HEK293 (cell line): ENCODE data around the gene CD300LG.

Source experiments
- BCL11B ChIP-seq: fragments of 450-650 bp; formaldehyde crosslinking; IDR thresholded peaks from 2 replicates; pipeline ENCODE4 v1.5.1; 2016; ENCODE audit warnings: low read depth, missing biosample characterization, missing genetic modification characterization
- BCL6B ChIP-seq: fragments of 450-650 bp; formaldehyde crosslinking; IDR thresholded peaks from 2 replicates; pipeline ENCODE4 v1.5.1; 2017; ENCODE audit warnings: missing biosample characterization, missing genetic modification characterization
- HOXC10 ChIP-seq: sonication (generic); formaldehyde crosslinking; IDR thresholded peaks from 2 replicates; pipeline ENCODE4 v1.8.1; 2023; ENCODE audit warnings: mild to moderate bottlenecking, missing genetic modification reagents
- KLF16 ChIP-seq: fragments of 450-650 bp; formaldehyde crosslinking; IDR thresholded peaks from 2 replicates; pipeline ENCODE4 v1.5.1; 2017; ENCODE audit warnings: missing biosample characterization, missing genetic modification characterization
- SALL2 ChIP-seq: fragments of 450-650 bp; formaldehyde crosslinking; IDR thresholded peaks from 2 replicates; pipeline ENCODE4 v1.5.0; 2017; ENCODE audit warnings: missing biosample characterization, mild to moderate bottlenecking, missing genetic modification characterization, borderline replicate concordance
- SP7 ChIP-seq: fragments of 450-650 bp; formaldehyde crosslinking; IDR thresholded peaks from 2 replicates; pipeline ENCODE4 v1.5.1; 2016; ENCODE audit warnings: missing biosample characterization, missing genetic modification characterization
- TRIM28 ChIP-seq: IDR thresholded peaks from 2 replicates; pipeline ENCODE4 v1.6.1; 2011; ENCODE audit warnings: low read length, control low read depth, borderline replicate concordance
- ZBTB10 ChIP-seq: fragments of 450-650 bp; formaldehyde crosslinking; IDR thresholded peaks from 2 replicates; pipeline ENCODE4 v1.5.1; 2016; ENCODE audit warnings: missing biosample characterization, missing genetic modification characterization
- ZBTB20 ChIP-seq: fragments of 450-650 bp; formaldehyde crosslinking; IDR thresholded peaks from 2 replicates; pipeline ENCODE4 v1.5.1; 2016; ENCODE audit warnings: missing biosample characterization, missing genetic modification characterization
- ZBTB48 ChIP-seq: fragments of 450-650 bp; formaldehyde crosslinking; IDR thresholded peaks from 2 replicates; pipeline ENCODE4 v1.5.1; 2016; ENCODE audit warnings: missing biosample characterization, missing genetic modification characterization
- ZFHX2 ChIP-seq: fragments of 450-650 bp; formaldehyde crosslinking; conservative IDR thresholded peaks from 2 replicates; pipeline ENCODE4 v1.5.1; 2016; ENCODE audit warnings: missing biosample characterization, missing genetic modification characterization
- ZFP3 ChIP-seq: fragments of 450-650 bp; formaldehyde crosslinking; IDR thresholded peaks from 2 replicates; pipeline ENCODE4 v1.5.1; 2016; ENCODE audit warnings: low read depth, missing biosample characterization, missing genetic modification characterization
- ZIC2 ChIP-seq: fragments of 450-650 bp; formaldehyde crosslinking; IDR thresholded peaks from 2 replicates; pipeline ENCODE4 v1.5.1; 2016; ENCODE audit warnings: missing biosample characterization, missing genetic modification characterization
- ZNF112 ChIP-seq: fragments of 450-650 bp; formaldehyde crosslinking; IDR thresholded peaks from 2 replicates; pipeline ENCODE4 v1.5.0; 2017; ENCODE audit warnings: missing biosample characterization, missing genetic modification characterization
- ZNF274 ChIP-seq, 2 experiments: fragments of 200-500 bp in 1 of 2; fragments of 450-650 bp in 1 of 2; sonication (Bioruptor generic) in 1 of 2; formaldehyde crosslinking in 1 of 2; IDR thresholded peaks; 2 replicates each; pipeline versions ENCODE4 v1.5.1 to v1.6.1; 2014 to 2016; ENCODE audit warnings: borderline replicate concordance in 1 of 2, inconsistent platforms in 1 of 2, low read length in 1 of 2, missing biosample characterization in 1 of 2, missing genetic modification characterization in 1 of 2
- ZNF280C ChIP-seq: fragments of 450-650 bp; formaldehyde crosslinking; IDR thresholded peaks from 2 replicates; pipeline ENCODE4 v1.5.1; 2016; ENCODE audit warnings: missing biosample characterization, missing genetic modification characterization
- ZNF521 ChIP-seq: fragments of 450-650 bp; formaldehyde crosslinking; IDR thresholded peaks from 2 replicates; pipeline ENCODE4 v1.5.1; 2017; ENCODE audit warnings: missing biosample characterization, mild to moderate bottlenecking, missing genetic modification characterization
- ZNF571 ChIP-seq: fragments of 450-650 bp; formaldehyde crosslinking; IDR thresholded peaks from 2 replicates; pipeline ENCODE4 v1.5.0; 2017; ENCODE audit warnings: missing biosample characterization, missing genetic modification characterization
- ZNF600 ChIP-seq: fragments of 450-650 bp; formaldehyde crosslinking; IDR thresholded peaks from 2 replicates; pipeline ENCODE4 v1.5.1; 2016; ENCODE audit warnings: missing biosample characterization, missing genetic modification characterization
- ZNF664 ChIP-seq: fragments of 450-650 bp; formaldehyde crosslinking; IDR thresholded peaks from 2 replicates; pipeline ENCODE4 v1.5.1; 2016; ENCODE audit warnings: missing biosample characterization, missing genetic modification characterization
- ZNF670 ChIP-seq: fragments of 450-650 bp; formaldehyde crosslinking; IDR thresholded peaks from 2 replicates; pipeline ENCODE4 v1.5.1; 2016; ENCODE audit warnings: missing biosample characterization, missing genetic modification characterization, low read depth
- ZNF747 ChIP-seq: fragments of 450-650 bp; formaldehyde crosslinking; IDR thresholded peaks from 2 replicates; pipeline ENCODE4 v1.5.1; 2016; ENCODE audit warnings: missing biosample characterization, missing genetic modification characterization
- ZNF776 ChIP-seq: fragments of 450-650 bp; formaldehyde crosslinking; IDR thresholded peaks from 2 replicates; pipeline ENCODE4 v1.5.0; 2017; ENCODE audit warnings: missing biosample characterization, missing genetic modification characterization, borderline replicate concordance
- ZNF777 ChIP-seq: fragments of 450-650 bp; formaldehyde crosslinking; IDR thresholded peaks from 2 replicates; pipeline ENCODE4 v1.5.1; 2017; ENCODE audit warnings: missing biosample characterization, missing genetic modification characterization, borderline replicate concordance
- ZNF830 ChIP-seq: fragments of 450-650 bp; IDR thresholded peaks from 2 replicates; pipeline ENCODE4 v1.5.0; 2018; ENCODE audit warnings: missing biosample characterization, missing genetic modification characterization, low read depth, mild to moderate bottlenecking, moderate library complexity
- ZSCAN4 ChIP-seq: fragments of 450-650 bp; formaldehyde crosslinking; IDR thresholded peaks from 2 replicates; pipeline ENCODE4 v1.5.1; 2017; ENCODE audit warnings: missing biosample characterization, missing genetic modification characterization

The CD300LG gene

GRCh38 chr17:43912635-43913304 is 65.8 kb downstream of the CD300LG start (continued):
- TF ChIP-seq ZNF280C (tag by site-specific recombination) = peak; percentile 33; the same call in 1 of the 2 replicates
- 0 out of 2 replicates have a peak, but pooled peaks have one; percentile 15 for TF ChIP-seq ZNF747 (tag by site-specific recombination)
- no peak for TF ChIP-seq SP7 (tag by site-specific recombination)
- no peak for TF ChIP-seq ZNF664
- TF ChIP-seq ZBTB20 (tag by site-specific recombination) = 0 out of 2 replicates have a peak, but pooled peaks have one; percentile 33
- TF ChIP-seq TRIM28 = no peak
- peak; percentile 10; the same call in 1 of the 2 replicates for TF ChIP-seq ZNF777 (tag by site-specific recombination)
- TF ChIP-seq ZNF274 (IDR thresholded peaks at IDR 0.05; ENCODE audit: low read length) = no peak
- peak; percentile 36; the same call in 1 of the 2 replicates for TF ChIP-seq ZNF274 (tag by site-specific recombination; IDR thresholded peaks at IDR 0.05; ENCODE audit: borderline replicate concordance)
- no peak for TF ChIP-seq ZNF670 (tag by site-specific recombination)
- TF ChIP-seq ZIC2 (tag by site-specific recombination) = no peak
- TF ChIP-seq ZNF521 (tag by site-specific recombination) = peak; percentile 46
- 0 out of 2 replicates have a peak, but pooled peaks have one; percentile 23 for TF ChIP-seq ZBTB10
- peak; percentile 69; the same call in 1 of the 2 replicates for TF ChIP-seq ZNF571 (tag by site-specific recombination)
- TF ChIP-seq HOXC10 (CRISPR knock-in tag) = no peak
- 0 out of 2 replicates have a peak, but pooled peaks have one; percentile 9 for TF ChIP-seq BCL6B (tag by site-specific recombination)
- TF ChIP-seq ZFP3 (tag by site-specific recombination) = no peak
- 0 out of 2 replicates have a peak, but pooled peaks have one; percentile 52 for TF ChIP-seq ZNF776 (tag by site-specific recombination)
- peak; percentile 97 for TF ChIP-seq ZSCAN4 (tag by site-specific recombination)
- TF ChIP-seq ZNF600 (tag by site-specific recombination) = no peak
- 0 out of 2 replicates have a peak, but pooled peaks have one; percentile 9 for TF ChIP-seq SALL2 (tag by site-specific recombination)
- 0 out of 2 replicates have a peak, but pooled peaks have one; percentile 46 for TF ChIP-seq ZNF112 (tag by site-specific recombination)
- TF ChIP-seq ZNF830 (tag by site-specific recombination) = no peak
- no peak for TF ChIP-seq KLF16 (tag by site-specific recombination)
- no peak for TF ChIP-seq BCL11B
- TF ChIP-seq ZFHX2 = peak; percentile 40
- TF ChIP-seq ZBTB48 = 0 out of 2 replicates have a peak, but pooled peaks have one; percentile 25
